Epithelial cell of alveolus of lung (primary cell): ENCODE results near the gene EPN2. TPM values are rescaled to one million over a fixed set of nuclear protein-coding genes. Genes with fewer than 3 reads are reported as not detected.

Experiments
- total RNA-seq: library from RNA; depleted of rRNA; stranded (reverse); fragments of >200 nt; gene quantifications from 2 replicates; pipeline ENCODE4 v1.2.1, GENCODE V29; 2015

The EPN2 gene
- total RNA-seq: 19.5 and 21.9 TPM in 2 replicates

GRCh38 chr17:19237139-19237388, at the start of gene EPN2:
Gene EPN2 (plus strand): TSS chr17:19237366. CDS start chr17:19283120, 45,754 bp downstream.

DNA sequence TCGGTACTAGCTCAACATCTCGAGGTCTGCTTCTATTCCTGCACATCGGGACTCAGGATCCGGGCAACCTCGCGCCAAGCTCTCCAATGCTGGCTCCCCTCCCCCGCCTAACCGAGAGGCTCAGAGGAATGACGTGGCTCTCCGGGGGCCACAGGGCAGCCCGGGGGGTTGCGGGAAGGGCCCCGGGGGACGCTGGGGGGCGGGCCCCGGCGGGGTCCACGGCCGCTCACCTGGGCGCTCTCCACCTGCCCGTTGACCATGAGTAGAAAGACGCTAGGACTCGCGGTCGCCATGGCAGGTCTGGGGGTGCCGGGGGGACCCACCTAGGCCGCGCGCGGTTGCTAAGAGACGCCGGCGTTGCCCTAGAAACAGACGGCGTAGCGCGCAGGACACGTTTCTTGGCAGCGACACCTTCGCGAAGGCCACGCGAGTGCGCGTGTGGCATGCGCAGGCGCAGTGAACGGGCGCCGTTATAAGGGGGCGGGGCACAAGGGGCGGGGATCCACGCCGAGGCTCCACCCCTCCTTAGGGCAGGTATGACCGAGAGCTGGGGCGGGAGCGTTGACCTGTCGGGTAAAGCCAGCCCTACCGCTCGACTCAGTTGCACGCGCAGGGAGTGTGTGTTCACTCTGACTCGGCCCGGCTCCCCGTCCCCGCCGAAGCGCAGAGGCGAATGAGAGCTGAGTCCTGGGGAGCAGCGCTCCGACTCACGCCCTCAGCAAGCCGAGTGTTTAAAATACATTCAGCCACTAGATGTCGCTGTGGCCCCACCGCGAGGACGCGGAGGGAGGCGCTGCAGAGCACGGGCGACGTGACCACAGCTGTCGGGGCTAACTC, 125.3 kb downstream of the EPN2 start, which contains the start of gene B9D1:
B9D1 (minus strand) TSS at position 447 of the 837 bp plus-strand sequence; CDS start at position 293, 154 bp downstream.

DNA sequence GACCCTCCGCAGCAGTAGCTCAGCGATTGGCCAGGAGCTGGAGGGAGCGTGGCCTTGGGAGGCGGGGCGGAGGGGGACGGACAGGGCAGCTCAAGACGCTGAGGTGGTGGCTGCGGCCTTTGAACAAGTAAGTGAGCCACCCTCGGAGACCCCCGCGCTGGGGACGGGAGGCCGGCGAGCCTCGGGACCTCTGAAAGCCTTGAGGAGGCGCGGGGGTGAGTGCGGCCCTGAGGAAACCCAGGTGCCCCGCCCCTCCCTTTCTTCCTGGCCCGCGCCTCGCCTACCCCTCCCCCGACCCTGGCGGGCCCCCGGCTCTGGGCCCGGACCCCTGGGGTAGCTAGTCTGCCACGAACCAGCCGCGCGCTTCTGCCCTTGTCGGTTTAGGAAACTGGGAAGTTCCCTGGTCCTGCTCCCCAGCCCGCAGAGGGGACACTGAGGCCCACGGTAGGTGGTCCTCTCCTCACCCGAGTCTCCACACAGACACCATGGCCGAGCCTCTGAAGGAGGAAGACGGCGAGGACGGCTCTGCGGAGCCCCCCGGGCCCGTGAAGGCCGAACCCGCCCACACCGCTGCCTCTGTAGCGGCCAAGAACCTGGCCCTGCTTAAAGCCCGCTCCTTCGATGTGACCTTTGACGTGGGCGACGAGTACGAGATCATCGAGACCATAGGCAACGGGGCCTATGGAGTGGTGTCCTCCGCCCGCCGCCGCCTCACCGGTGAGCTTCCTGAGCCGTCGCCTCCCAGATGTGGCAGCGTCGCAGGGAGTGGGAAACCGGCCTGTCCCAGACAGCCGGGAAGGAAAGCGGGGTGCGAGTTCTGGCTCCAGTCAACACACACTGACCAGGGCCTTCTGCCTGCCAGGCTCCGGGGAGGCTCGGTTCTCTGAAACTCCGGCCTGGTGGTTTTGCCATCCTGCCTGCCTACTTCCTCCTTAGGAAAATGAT, 141.5 kb downstream of the EPN2 start, which contains the start of gene MAPK7:
MAPK7 (plus strand) TSS at position 83 of the 945 bp plus-strand sequence; CDS start at position 486, 403 bp downstream.

Other genes with a start within 250 kb of the EPN2 start
- 9.9 and 16.2 TPM in 2 replicates for gene FAM83G, start 232.6 kb upstream of the EPN2 start, total RNA-seq
- gene GRAP, start 190.4 kb upstream of the EPN2 start, total RNA-seq: 0.72 and 1.2 TPM in 2 replicates
- 0.72 and 1.0 TPM in 2 replicates for gene GRAPL, start 109.8 kb upstream of the EPN2 start, total RNA-seq
- gene B9D1, start 125.4 kb downstream of the EPN2 start, total RNA-seq: 41.8 and 48.5 TPM in 2 replicates
- 21.1 and 42.6 TPM in 2 replicates for gene MAPK7, start 141.1 kb downstream of the EPN2 start, total RNA-seq
- gene MFAP4, start 149.8 kb downstream of the EPN2 start, total RNA-seq: 59.2 and 458 TPM in 2 replicates
- gene RNF112, start 173.9 kb downstream of the EPN2 start, total RNA-seq: 1.6 and 6.9 TPM in 2 replicates